Neural crest cell (in vitro differentiated cells): ENCODE measurements around the gene ARHGEF19. TPM values are rescaled to one million over a fixed set of nuclear protein-coding genes. Genes with fewer than 3 reads are reported as not detected.

ENCODE experiments used
- DNase-seq: peaks from one replicate; pipeline ENCODE4 v3.0.0; 2021; ENCODE audit warnings: low read depth, mixed read lengths, low spot score
- H3K27ac Mint-ChIP-seq: one replicate; pipeline ENCODE4 v1.8.0; 2021; ENCODE audit warnings: mild to moderate bottlenecking, mixed read lengths; ENCODE audit not compliant: unreplicated experiment
- H3K27me3 Mint-ChIP-seq: 2 replicates; pipeline ENCODE4 v1.8.0; 2021; ENCODE audit warnings: low read depth, mild to moderate bottlenecking, mixed read lengths
- H3K36me3 Mint-ChIP-seq: 2 replicates; pipeline ENCODE4 v1.8.0; 2021; ENCODE audit warnings: low read depth, mild to moderate bottlenecking, mixed read lengths
- H3K4me1 Mint-ChIP-seq: 2 replicates; pipeline ENCODE4 v1.8.0; 2021; ENCODE audit warnings: mixed read lengths
- H3K4me3 Mint-ChIP-seq: one replicate; pipeline ENCODE4 v1.8.0; 2021; ENCODE audit warnings: mild to moderate bottlenecking, mixed read lengths
- H3K9me3 Mint-ChIP-seq: 2 replicates; pipeline ENCODE4 v1.8.0; 2021; ENCODE audit warnings: mixed read lengths
- CTCF ChIP-seq: fragments of 200-600 bp; sonication (generic); conservative IDR thresholded peaks from 2 replicates; pipeline ENCODE4 v1.5.0; 2021; ENCODE audit warnings: antibody characterized with exemption, mild to moderate bottlenecking
- total RNA-seq: library from RNA; stranded (reverse); gene quantifications from 2 replicates; pipeline ENCODE4 v1.2.1, GENCODE V29; 2021

ARHGEF19 gene
- total RNA-seq, 1 donor from 2014 or later: 9.0 TPM

- no peak for TF ChIP-seq CTCF
- Mint-ChIP-seq H3K27me3 (no peaks in the 10 kb centered on the region), H3K27ac (no peak overlapping the region)
Observed at GRCh38 chr1:16256478-16256877, 44.0 kb upstream of the ARHGEF19 start.

GRCh38 chr1:16254263-16254928, 41.9 kb upstream of the ARHGEF19 start:
- Mint-ChIP-seq H3K9me3 (no peaks in the 10 kb centered on the region), H3K36me3 (no peaks in the 10 kb centered on the region), H3K27ac (no peak overlapping the region), H3K4me1 (peaks cover 4% of the 10 kb centered on the region), H3K27me3 (no peaks in the 10 kb centered on the region), H3K4me3 (no peak overlapping the region)
- TF ChIP-seq CTCF: no peak
- no peak for DNase-seq

More at GRCh38 chr1:16256478-16256877, 44.0 kb upstream of the ARHGEF19 start:
- no peaks in the 10 kb centered on the region for H3K9me3 Mint-ChIP-seq
- no peaks in the 10 kb centered on the region for H3K36me3 Mint-ChIP-seq
- DNase-seq: no peak
- no peak overlapping the region for H3K4me3 Mint-ChIP-seq
- peaks cover 4% of the 10 kb centered on the region for H3K4me1 Mint-ChIP-seq

GRCh38 chr1:16253332-16253922, 41.0 kb upstream of the ARHGEF19 start:
- Mint-ChIP-seq H3K27ac (no peak overlapping the region), H3K36me3 (no peaks in the 10 kb centered on the region), H3K27me3 (no peaks in the 10 kb centered on the region), H3K4me3 (no peak overlapping the region), H3K4me1 (peaks cover 4% of the 10 kb centered on the region), H3K9me3 (no peaks in the 10 kb centered on the region)
- no peak for DNase-seq
- TF ChIP-seq CTCF: no peak

- peaks cover 4% of the 10 kb centered on the region for H3K4me1 Mint-ChIP-seq
Observed at GRCh38 chr1:16252912-16253311, 40.5 kb upstream of the ARHGEF19 start.

GRCh38 chr1:16251381-16251780, 38.9 kb upstream of the ARHGEF19 start:
- H3K4me1 Mint-ChIP-seq: peaks cover 4% of the 10 kb centered on the region
- H3K27me3 Mint-ChIP-seq: no peaks in the 10 kb centered on the region
- DNase-seq: no peak
- H3K4me3 Mint-ChIP-seq: no peak overlapping the region
- no peaks in the 10 kb centered on the region for H3K36me3 Mint-ChIP-seq
- H3K9me3 Mint-ChIP-seq: no peaks in the 10 kb centered on the region
- no peak overlapping the region for H3K27ac Mint-ChIP-seq
- TF ChIP-seq CTCF: no peak

More at GRCh38 chr1:16252912-16253311, 40.5 kb upstream of the ARHGEF19 start:
- no peak overlapping the region for H3K27ac Mint-ChIP-seq
- DNase-seq: no peak
- H3K27me3 Mint-ChIP-seq: no peaks in the 10 kb centered on the region
- H3K9me3 Mint-ChIP-seq: no peaks in the 10 kb centered on the region
- H3K36me3 Mint-ChIP-seq: no peaks in the 10 kb centered on the region
- no peak for TF ChIP-seq CTCF
- no peak overlapping the region for H3K4me3 Mint-ChIP-seq
